Mesothelial cell of epicardium (in vitro differentiated cells): ENCODE data around the gene GADL1. TPM values are rescaled to one million over a fixed set of nuclear protein-coding genes. Genes with fewer than 3 reads are reported as not detected.

Source experiments
- DNase-seq, 2 experiments: peaks; one replicate each; pipeline ENCODE4 v3.0.0; 2021; ENCODE audit warnings: low spot score in 2 of 2; ENCODE audit not compliant: unreplicated experiment in 2 of 2
- H3K27ac Mint-ChIP-seq: 2 replicates; pipeline ENCODE4 v1.8.0; 2021; ENCODE audit warnings: mixed read lengths
- H3K27me3 Mint-ChIP-seq: 2 replicates; pipeline ENCODE4 v1.8.0; 2021; ENCODE audit warnings: low read depth, mixed read lengths
- H3K36me3 Mint-ChIP-seq: 2 replicates; pipeline ENCODE4 v1.8.0; 2021; ENCODE audit warnings: mixed read lengths
- H3K4me1 Mint-ChIP-seq: 2 replicates; pipeline ENCODE4 v1.8.0; 2021; ENCODE audit warnings: mixed read lengths
- H3K4me3 Mint-ChIP-seq: 2 replicates; pipeline ENCODE4 v1.8.0; 2021; ENCODE audit warnings: mild to moderate bottlenecking, moderate library complexity, mixed read lengths
- H3K9me3 Mint-ChIP-seq: 2 replicates; pipeline ENCODE4 v1.8.0; 2021; ENCODE audit warnings: mixed read lengths
- CTCF ChIP-seq: fragments of 200-600 bp; sonication (generic); IDR thresholded peaks from one replicate; pipeline ENCODE4 v1.5.0; 2021; ENCODE audit warnings: antibody characterized with exemption; ENCODE audit not compliant: unreplicated experiment
- total RNA-seq: library from RNA; stranded (reverse); gene quantifications from 3 replicates; pipeline ENCODE4 v1.2.1, GENCODE V29; 2021

GADL1 gene
- total RNA-seq, 1 donor from 2014 or later: 4.6 TPM

GRCh38 chr3:30691249-30691880, 203.1 kb downstream of the GADL1 start:
- Mint-ChIP-seq H3K4me3 (no peak overlapping the region), H3K9me3 (no peaks in the 10 kb centered on the region), H3K27ac (no peak overlapping the region), H3K4me1 (peaks cover 22% of the 10 kb centered on the region), H3K27me3 (no peaks in the 10 kb centered on the region), H3K36me3 (peaks cover 9% of the 10 kb centered on the region)
- no peak for DNase-seq
- TF ChIP-seq CTCF: no peak

GRCh38 chr3:30690199-30690598, 204.3 kb downstream of the GADL1 start:
- H3K27me3 Mint-ChIP-seq: no peaks in the 10 kb centered on the region
- TF ChIP-seq CTCF: no peak
- peaks cover 22% of the 10 kb centered on the region for H3K4me1 Mint-ChIP-seq
- peaks cover 11% of the 10 kb centered on the region for H3K36me3 Mint-ChIP-seq
- H3K9me3 Mint-ChIP-seq: no peaks in the 10 kb centered on the region
- H3K27ac Mint-ChIP-seq: no peak overlapping the region
- no peak overlapping the region for H3K4me3 Mint-ChIP-seq
- DNase-seq: no peak

GRCh38 chr3:30688776-30689641, 205.5 kb downstream of the GADL1 start:
- no peak for TF ChIP-seq CTCF

GRCh38 chr3:30687930-30688570, 206.4 kb downstream of the GADL1 start:
- Mint-ChIP-seq H3K27me3 (no peaks in the 10 kb centered on the region), H3K4me1 (peaks cover 25% of the 10 kb centered on the region), H3K36me3 (peaks cover 13% of the 10 kb centered on the region), H3K9me3 (no peaks in the 10 kb centered on the region), H3K27ac (peak overlapping the region; percentile 32), H3K4me3 (no peak overlapping the region)
- DNase-seq: no peak
- TF ChIP-seq CTCF: no peak

More at GRCh38 chr3:30688776-30689641, 205.5 kb downstream of the GADL1 start:
- Mint-ChIP-seq H3K36me3 (peaks cover 13% of the 10 kb centered on the region), H3K27me3 (no peaks in the 10 kb centered on the region), H3K4me3 (no peak overlapping the region), H3K9me3 (no peaks in the 10 kb centered on the region), H3K4me1 (peaks cover 25% of the 10 kb centered on the region), H3K27ac (peak overlapping the region; percentile 81)
- DNase-seq: no peak

- Mint-ChIP-seq H3K27ac (no peak overlapping the region), H3K36me3 (peaks cover 8% of the 10 kb centered on the region), H3K9me3 (no peaks in the 10 kb centered on the region), H3K4me3 (no peak overlapping the region), H3K27me3 (no peaks in the 10 kb centered on the region), H3K4me1 (peaks cover 28% of the 10 kb centered on the region)
- no peak for TF ChIP-seq CTCF
- no peak for DNase-seq
Observed at GRCh38 chr3:30686799-30687198, 207.7 kb downstream of the GADL1 start.
